ENCODE results near the gene VSTM2L.
A peak's percentile ranks its signal among the peaks of the same experiment; 100 is the strongest.

DNA sequence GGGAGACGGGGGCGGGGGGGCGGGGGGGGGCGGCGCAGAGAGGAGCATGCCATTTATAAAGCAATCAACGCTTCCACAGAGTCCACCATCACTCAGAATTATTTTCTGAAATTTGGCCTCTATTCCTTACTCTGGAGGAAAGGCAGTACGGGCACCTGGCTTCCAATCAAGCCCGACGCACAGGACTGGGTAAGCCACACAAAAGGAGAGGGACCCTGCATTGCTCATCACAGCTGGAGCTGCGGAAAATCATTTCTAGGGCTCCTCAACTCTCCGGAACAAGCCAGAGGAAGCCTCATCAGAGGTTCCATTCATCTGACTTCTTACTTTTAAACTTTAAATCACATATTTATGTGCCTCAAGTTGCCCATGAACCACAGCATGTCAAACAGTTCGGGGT is 74.4 kb downstream of the VSTM2L start:
- TF ChIP-seq CTCF (IDR thresholded peaks at IDR 0.05; ENCODE audit: extremely low read depth in 1 of 2, insufficient read depth in 1 of 2, low read depth in 1 of 2, low read length in 2 of 2) (no peak), JUN (IDR thresholded peaks at IDR 0.05; ENCODE audit: borderline replicate concordance, insufficient read depth, insufficient read length, low read depth) (no peak), POLR2A (IDR thresholded peaks at IDR 0.05; ENCODE audit: low read depth, low read length) (no peak), POLR2AphosphoS5 (IDR thresholded peaks at IDR 0.05; ENCODE audit: insufficient read depth, low read depth, low read length) (no peak), EZH2 (IDR thresholded peaks at IDR 0.05; ENCODE audit: borderline replicate concordance, low read depth, low read length, severe bottlenecking) (peak; percentile 21)
